GM12873 (cell line): ENCODE measurements around the gene CAPN8.

ENCODE experiments used
- TF ChIP-seq, protein P1 (sequence below): IDR thresholded peaks from 2 replicates; pipeline ENCODE4 v1.5.1; 2012; ENCODE audit warnings: low read depth, mild to moderate bottlenecking, moderate library complexity, low read length, control low read depth; ENCODE audit not compliant: insufficient read depth; ENCODE audit errors: missing control alignments

The CAPN8 gene

GRCh38 chr1:223635236-223635635 is 30.3 kb downstream of the CAPN8 start:
- TF ChIP-seq, protein P1, sequence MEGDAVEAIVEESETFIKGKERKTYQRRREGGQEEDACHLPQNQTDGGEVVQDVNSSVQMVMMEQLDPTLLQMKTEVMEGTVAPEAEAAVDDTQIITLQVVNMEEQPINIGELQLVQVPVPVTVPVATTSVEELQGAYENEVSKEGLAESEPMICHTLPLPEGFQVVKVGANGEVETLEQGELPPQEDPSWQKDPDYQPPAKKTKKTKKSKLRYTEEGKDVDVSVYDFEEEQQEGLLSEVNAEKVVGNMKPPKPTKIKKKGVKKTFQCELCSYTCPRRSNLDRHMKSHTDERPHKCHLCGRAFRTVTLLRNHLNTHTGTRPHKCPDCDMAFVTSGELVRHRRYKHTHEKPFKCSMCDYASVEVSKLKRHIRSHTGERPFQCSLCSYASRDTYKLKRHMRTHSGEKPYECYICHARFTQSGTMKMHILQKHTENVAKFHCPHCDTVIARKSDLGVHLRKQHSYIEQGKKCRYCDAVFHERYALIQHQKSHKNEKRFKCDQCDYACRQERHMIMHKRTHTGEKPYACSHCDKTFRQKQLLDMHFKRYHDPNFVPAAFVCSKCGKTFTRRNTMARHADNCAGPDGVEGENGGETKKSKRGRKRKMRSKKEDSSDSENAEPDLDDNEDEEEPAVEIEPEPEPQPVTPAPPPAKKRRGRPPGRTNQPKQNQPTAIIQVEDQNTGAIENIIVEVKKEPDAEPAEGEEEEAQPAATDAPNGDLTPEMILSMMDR: no peak

DNA sequence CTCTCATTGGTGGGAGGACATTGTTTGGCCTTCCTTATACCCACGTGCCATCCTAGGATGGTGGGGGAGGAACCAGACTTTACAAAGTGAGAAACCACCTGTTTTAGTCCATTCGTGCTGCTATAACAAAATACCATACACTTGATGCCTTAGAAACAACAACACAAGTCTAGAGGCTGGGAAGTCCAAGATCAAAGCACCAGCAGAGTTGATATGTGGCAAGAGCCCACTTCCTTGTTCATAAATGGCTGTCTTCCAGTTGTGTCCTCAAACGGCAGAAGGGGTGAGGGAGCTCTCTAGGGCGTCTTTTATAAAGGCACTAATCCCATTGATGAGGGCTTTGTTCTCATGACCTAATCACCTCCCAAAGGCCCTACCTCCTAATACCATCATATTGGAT is 31.1 kb downstream of the CAPN8 start:
- TF ChIP-seq, protein P1: no peak

GRCh38 chr1:223631956-223632355 is 33.5 kb downstream of the CAPN8 start:
- TF ChIP-seq, protein P1: no peak

- TF ChIP-seq, protein P1: no peak
Measured at GRCh38 chr1:223631473-223631872, 34.0 kb downstream of the CAPN8 start.

GRCh38 chr1:223629126-223629457 is 36.4 kb downstream of the CAPN8 start:
- TF ChIP-seq, protein P1: no peak

- TF ChIP-seq, protein P1: peak; percentile 92
Measured at GRCh38 chr1:223628233-223629125, 37.0 kb downstream of the CAPN8 start.

DNA sequence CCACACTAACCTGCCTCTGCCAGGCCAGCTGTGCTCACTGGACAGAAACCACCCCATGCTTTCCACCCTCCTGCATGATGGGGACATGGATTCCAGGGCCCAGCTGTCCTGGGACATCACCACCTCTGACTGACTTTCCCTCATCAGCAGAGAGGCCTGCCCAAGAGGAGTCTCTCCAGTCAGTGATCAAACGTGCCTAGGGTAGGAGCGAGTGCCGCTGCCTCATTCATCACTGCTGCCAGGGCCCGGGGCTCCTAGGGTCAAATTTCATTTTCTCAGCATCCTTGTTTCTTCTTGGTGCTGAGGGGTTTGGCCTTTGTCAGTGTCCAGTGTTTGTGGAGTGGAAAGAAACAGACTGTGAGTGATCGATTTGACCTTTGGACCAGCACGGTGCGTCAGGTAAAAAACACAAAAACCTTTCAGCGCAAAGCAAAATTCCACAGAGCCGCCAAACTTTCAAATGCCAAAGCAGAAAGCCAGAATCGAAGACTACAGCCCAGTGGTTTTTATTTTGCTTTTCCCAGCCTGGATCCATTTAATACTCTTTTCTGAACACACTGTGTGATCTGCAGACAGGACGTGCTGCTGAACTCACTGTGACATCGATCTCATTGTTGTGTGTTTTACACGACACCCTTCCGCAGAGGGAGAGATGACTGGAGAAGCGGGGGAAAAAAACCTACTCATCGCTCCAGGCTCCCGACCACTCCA is 43.2 kb downstream of the CAPN8 start:
- TF ChIP-seq, protein P1: no peak
